HL-60 (cell line): ENCODE data around the gene EPHA6.

ENCODE experiments used
- DNase-seq, 2 experiments: peaks; one replicate each; pipeline ENCODE4 v3.0.0-alpha.2; 2010 to 2020; ENCODE audit warnings: low read depth in 1 of 2, low spot score in 1 of 2
- H3K27ac ChIP-seq: fragments of 250-450 bp; sonication (Bioruptor Pico); replicated peaks from 2 replicates; pipeline ENCODE4 v1.5.1; 2020; ENCODE audit warnings: mild to moderate bottlenecking, moderate library complexity
- H3K27me3 ChIP-seq: fragments of 250-450 bp; sonication (Bioruptor Pico); 2 replicates; pipeline ENCODE4 v1.5.1; 2021; ENCODE audit warnings: mild to moderate bottlenecking, moderate library complexity; ENCODE audit not compliant: insufficient read depth, poor library complexity, severe bottlenecking
- H3K4me3 ChIP-seq: replicated peaks from 2 replicates; pipeline ENCODE4 v1.5.1; 2011; ENCODE audit warnings: mild to moderate bottlenecking, control low read depth, low read length; ENCODE audit not compliant: insufficient read depth
- CTCF ChIP-seq: IDR thresholded peaks from one replicate; pipeline ENCODE4 v1.5.1; 2011; ENCODE audit warnings: low read length, control low read depth, inconsistent platforms; ENCODE audit not compliant: insufficient read depth
- GABPA ChIP-seq: IDR thresholded peaks from 2 replicates; pipeline ENCODE4 v1.6.1; 2012; ENCODE audit warnings: low read depth
- POLR2AphosphoS5 ChIP-seq: IDR thresholded peaks from 2 replicates; pipeline ENCODE4 v1.6.1; 2012; ENCODE audit warnings: low read depth
- REST ChIP-seq: IDR thresholded peaks from 2 replicates; pipeline ENCODE4 v1.6.1; 2012; ENCODE audit warnings: low read depth; ENCODE audit not compliant: insufficient replicate concordance
- SPI1 ChIP-seq: IDR thresholded peaks from 2 replicates; pipeline ENCODE4 v1.6.1; 2012; ENCODE audit warnings: low read depth, mild to moderate bottlenecking, borderline replicate concordance

EPHA6 gene

GRCh38 chr3:96836153-96836915 is 21.9 kb downstream of the EPHA6 start:
- no peaks in the 10 kb centered on the region for H3K27me3 ChIP-seq
- no peak overlapping the region for H3K4me3 ChIP-seq
- no peak overlapping the region for H3K27ac ChIP-seq
- no peak for DNase-seq
- TF ChIP-seq POLR2AphosphoS5 (no peak), CTCF (no peak), SPI1 (no peak), REST (no peak), GABPA (no peak)

- H3K4me3 ChIP-seq: no peak overlapping the region
- DNase-seq: no peak
- H3K27ac ChIP-seq: no peak overlapping the region
- no peak for TF ChIP-seq SPI1
- no peaks in the 10 kb centered on the region for H3K27me3 ChIP-seq
Observed at GRCh38 chr3:96843505-96844203, 29.3 kb downstream of the EPHA6 start.

GRCh38 chr3:96844204-96844514 is 29.8 kb downstream of the EPHA6 start:
- TF ChIP-seq GABPA: no peak
- TF ChIP-seq SPI1: no peak
- TF ChIP-seq CTCF: no peak
- TF ChIP-seq POLR2AphosphoS5: no peak
- TF ChIP-seq REST: no peak

GRCh38 chr3:96852849-96853248 is 38.5 kb downstream of the EPHA6 start:
- no peak for TF ChIP-seq REST
- TF ChIP-seq CTCF: no peak
- TF ChIP-seq POLR2AphosphoS5: no peak
- TF ChIP-seq SPI1: no peak
- no peak for TF ChIP-seq GABPA
- H3K27me3 ChIP-seq: no peaks in the 10 kb centered on the region
- no peak overlapping the region for H3K27ac ChIP-seq
- H3K4me3 ChIP-seq: no peak overlapping the region
- no peak for DNase-seq

More at GRCh38 chr3:96844204-96844514, 29.8 kb downstream of the EPHA6 start:
- DNase-seq: no peak
- H3K27ac ChIP-seq: no peak overlapping the region
- H3K27me3 ChIP-seq: no peaks in the 10 kb centered on the region
- no peak overlapping the region for H3K4me3 ChIP-seq
